HuH-7.5 (cell line): ENCODE data around the gene UVSSA.
"Not testable (repeated sequence)": the region's sequence is repeated elsewhere in the genome, so short reads cannot be mapped to it uniquely, and the experiment has no call there.

ENCODE experiments used
- DNase-seq: peaks from one replicate; pipeline ENCODE4 v3.0.0; 2011; ENCODE audit warnings: low spot score

The UVSSA gene

GRCh38 chr4:1330761-1331590 is 16.0 kb upstream of the UVSSA start:
- no peak for DNase-seq

- no peak for DNase-seq
Observed at GRCh38 chr4:1331591-1332353, 15.2 kb upstream of the UVSSA start.

- no peak for DNase-seq
Observed at GRCh38 chr4:1332686-1333085, 14.3 kb upstream of the UVSSA start.

GRCh38 chr4:1333256-1333655 is 13.8 kb upstream of the UVSSA start:
- DNase-seq, result no peak

- not testable (repeated sequence) for DNase-seq
Observed at GRCh38 chr4:1333851-1334578, 13.0 kb upstream of the UVSSA start.

- no peak for DNase-seq
Observed at GRCh38 chr4:1334579-1334895, 12.5 kb upstream of the UVSSA start.

GRCh38 chr4:1335193-1335883 is 11.7 kb upstream of the UVSSA start:
- not testable (repeated sequence) for DNase-seq

- no peak for DNase-seq
Observed at GRCh38 chr4:1336088-1336491, 10.9 kb upstream of the UVSSA start.

GRCh38 chr4:1337376-1337831 is 9.6 kb upstream of the UVSSA start:
- no peak for DNase-seq

GRCh38 chr4:1337951-1338751 is 8.9 kb upstream of the UVSSA start:
- no peak for DNase-seq

GRCh38 chr4:1338752-1339414 is 8.1 kb upstream of the UVSSA start:
- DNase-seq, result no peak

GRCh38 chr4:1339489-1339888 is 7.5 kb upstream of the UVSSA start:
- DNase-seq, result no peak

- DNase-seq, result no peak
Observed at GRCh38 chr4:1340181-1340747, 6.7 kb upstream of the UVSSA start.

- no peak for DNase-seq
Observed at GRCh38 chr4:1340861-1341260, 6.1 kb upstream of the UVSSA start.

GRCh38 chr4:1342003-1342402 is 5.0 kb upstream of the UVSSA start:
- DNase-seq, result no peak

GRCh38 chr4:1344696-1345095 is 2.3 kb upstream of the UVSSA start:
- DNase-seq, result no peak

GRCh38 chr4:1345903-1346780 is 866 bp upstream of the UVSSA start:
- DNase-seq, result peak; percentile 85

- DNase-seq, result peak; percentile 91
Observed at GRCh38 chr4:1347410-1347864, 429 bp downstream of the UVSSA start.

- DNase-seq, result no peak
Observed at GRCh38 chr4:1348014-1348513, 1.1 kb downstream of the UVSSA start.
